H1 (cell line): Measurements from ENCODE around the gene GPR65. TPM values are rescaled to one million over a fixed set of nuclear protein-coding genes. Genes with fewer than 3 reads are reported as not detected.

Experiments
- KDM5A ChIP-seq: fragments of 200-600 bp; IDR thresholded peaks from 2 replicates; pipeline ENCODE4 v1.7.1; 2012; ENCODE audit warnings: mild to moderate bottlenecking, low read length, inconsistent platforms, mixed read lengths
- RNF2 ChIP-seq: fragments of 200-900, 300-1000 bp; sonication (generic); IDR thresholded peaks from 2 replicates; pipeline ENCODE4 v1.7.1; 2016; ENCODE audit warnings: borderline replicate concordance, low read depth, mild to moderate bottlenecking, antibody characterized with exemption, low read length; ENCODE audit not compliant: poor library complexity, severe bottlenecking; ENCODE audit errors: missing control alignments
- polyA plus RNA-seq, 7 experiments: library from polyadenylated mRNA; depleted of rRNA in 3 of 7; stranded (reverse) in 5 of 7; unstranded in 2 of 7; fragments of >200 nt in 5 of 7; fragments of 200-250 nt in 2 of 7; gene quantifications; 1 replicate in 5 of 7; 2 replicates in 1 of 7; 4 replicates in 1 of 7; pipeline versions ENCODE4 v1.2.1 to v1.2.3, GENCODE V29; 2011 to 2013; ENCODE audit warnings: missing spikeins in 2 of 7, mixed read lengths in 2 of 7
- total RNA-seq: library from RNA; stranded (reverse); fragmentation: NEBNext Ultra II Directional; extraction: Animal tissue kit (Norgen Biotek cat#: 25700); gene quantifications from 2 replicates; pipeline ENCODE4 v1.2.1, GENCODE V29; 2021

GPR65 gene
- total and polyA plus RNA-seq, 2 of the 8 experiments (the other 6 are each of a cell fraction or from before 2014, with no cell fraction given) = not detected

GRCh38 chr14:87966816-87967215, 38.1 kb upstream of the GPR65 start (continued):
- no peak for TF ChIP-seq RNF2
- TF ChIP-seq KDM5A = no peak
- TF ChIP-seq, all 59 proteins: peak for 0
